Measurements from ENCODE around the gene BFSP2.

- TF ChIP-seq, protein P1, sequence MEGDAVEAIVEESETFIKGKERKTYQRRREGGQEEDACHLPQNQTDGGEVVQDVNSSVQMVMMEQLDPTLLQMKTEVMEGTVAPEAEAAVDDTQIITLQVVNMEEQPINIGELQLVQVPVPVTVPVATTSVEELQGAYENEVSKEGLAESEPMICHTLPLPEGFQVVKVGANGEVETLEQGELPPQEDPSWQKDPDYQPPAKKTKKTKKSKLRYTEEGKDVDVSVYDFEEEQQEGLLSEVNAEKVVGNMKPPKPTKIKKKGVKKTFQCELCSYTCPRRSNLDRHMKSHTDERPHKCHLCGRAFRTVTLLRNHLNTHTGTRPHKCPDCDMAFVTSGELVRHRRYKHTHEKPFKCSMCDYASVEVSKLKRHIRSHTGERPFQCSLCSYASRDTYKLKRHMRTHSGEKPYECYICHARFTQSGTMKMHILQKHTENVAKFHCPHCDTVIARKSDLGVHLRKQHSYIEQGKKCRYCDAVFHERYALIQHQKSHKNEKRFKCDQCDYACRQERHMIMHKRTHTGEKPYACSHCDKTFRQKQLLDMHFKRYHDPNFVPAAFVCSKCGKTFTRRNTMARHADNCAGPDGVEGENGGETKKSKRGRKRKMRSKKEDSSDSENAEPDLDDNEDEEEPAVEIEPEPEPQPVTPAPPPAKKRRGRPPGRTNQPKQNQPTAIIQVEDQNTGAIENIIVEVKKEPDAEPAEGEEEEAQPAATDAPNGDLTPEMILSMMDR (IDR thresholded peaks at IDR 0.05; ENCODE audit: low read length): no peak
- no peak for TF ChIP-seq EZH2 (IDR thresholded peaks at IDR 0.05; ENCODE audit: borderline replicate concordance, low read length)
Observed at GRCh38 chr3:133452641-133453319, 52.9 kb downstream of the BFSP2 start.
